Activated naive CD4-positive, alpha-beta T cell treated with Interleukin-2 at 50 U/mL for 16 hours (primary cell): Measurements from ENCODE around the gene MISFA.
"Not testable (repeated sequence)": the region's sequence is repeated elsewhere in the genome, so short reads cannot be mapped to it uniquely, and the experiment has no call there.

Source experiments
- DNase-seq: peaks from one replicate; pipeline ENCODE4 v3.0.0-alpha.2; 2020

Gene MISFA

GRCh38 chr11:18599739-18600230 is at the start of gene MISFA:
Gene MISFA, plus strand, starts transcription at chr11:18599789. Its CDS starts 140 bp downstream, at chr11:18599929.
- DNase-seq: no peak

GRCh38 chr11:18563090-18563730 is 36.4 kb upstream of the MISFA start:
- DNase-seq: no peak

- no peak for DNase-seq
Measured at GRCh38 chr11:18564149-18564548, 35.4 kb upstream of the MISFA start.

GRCh38 chr11:18566406-18566805 is 33.2 kb upstream of the MISFA start:
- no peak for DNase-seq

GRCh38 chr11:18567081-18567480 is 32.5 kb upstream of the MISFA start:
- DNase-seq: no peak

GRCh38 chr11:18575361-18575760 is 24.2 kb upstream of the MISFA start:
- no peak for DNase-seq

GRCh38 chr11:18578975-18579598 is 20.5 kb upstream of the MISFA start:
- DNase-seq: no peak

- DNase-seq: no peak
Measured at GRCh38 chr11:18580113-18580766, 19.3 kb upstream of the MISFA start.

GRCh38 chr11:18581825-18582224 is 17.8 kb upstream of the MISFA start:
- no peak for DNase-seq

GRCh38 chr11:18588297-18589252 is 11.0 kb upstream of the MISFA start, which contains the start of gene UEVLD:
Gene UEVLD, minus strand, starts transcription at chr11:18588734. Its CDS starts 80 bp downstream, at chr11:18588654.
- peak; percentile 73 for DNase-seq

- DNase-seq: no peak
Measured at GRCh38 chr11:18590571-18590970, 9.0 kb upstream of the MISFA start.

GRCh38 chr11:18594088-18594487 is 5.5 kb upstream of the MISFA start:
- not testable (repeated sequence) for DNase-seq

GRCh38 chr11:18594999-18595749 is 4.4 kb upstream of the MISFA start:
- DNase-seq: no peak

GRCh38 chr11:18600915-18601569 is 1.5 kb downstream of the MISFA start:
- DNase-seq: no peak

- DNase-seq: no peak
Measured at GRCh38 chr11:18608376-18608775, 8.8 kb downstream of the MISFA start.

- DNase-seq: no peak
Measured at GRCh38 chr11:18611196-18611595, 11.6 kb downstream of the MISFA start.

- DNase-seq: no peak
Measured at GRCh38 chr11:18612394-18612793, 12.8 kb downstream of the MISFA start.

GRCh38 chr11:18614667-18615066 is 15.1 kb downstream of the MISFA start:
- DNase-seq: no peak

GRCh38 chr11:18615628-18616392 is 16.2 kb downstream of the MISFA start:
- DNase-seq: no peak

GRCh38 chr11:18617688-18618341 is 18.2 kb downstream of the MISFA start:
- peak; percentile 34 for DNase-seq
